Suprapubic skin (tissue), 4 donors: ENCODE measurements around the gene KLK1. TPM values are rescaled to one million over a fixed set of nuclear protein-coding genes. Genes with fewer than 3 reads are reported as not detected.
"Not testable (repeated sequence)": the region's sequence is repeated elsewhere in the genome, so short reads cannot be mapped to it uniquely, and the experiment has no call there.

ENCODE experiments used
- DNase-seq, 2 donors: peaks; one replicate each; pipeline ENCODE4 v3.0.0-alpha.2; 2019; ENCODE audit warnings: low spot score in 2 of 2
- H3K27ac ChIP-seq: fragments of 200-600 bp; sonication (generic); one replicate; pipeline ENCODE4 v1.5.1; 2019
- H3K27me3 ChIP-seq: fragments of 200-600 bp; sonication (generic); one replicate; pipeline ENCODE4 v1.5.1; 2019
- H3K36me3 ChIP-seq: fragments of 200-600 bp; sonication (generic); one replicate; pipeline ENCODE4 v1.5.1; 2019
- H3K4me1 ChIP-seq: fragments of 200-600 bp; sonication (generic); one replicate; pipeline ENCODE4 v1.5.1; 2019
- H3K4me3 ChIP-seq: fragments of 200-600 bp; sonication (generic); one replicate; pipeline ENCODE4 v1.5.1; 2019; ENCODE audit warnings: mild to moderate bottlenecking
- H3K9me3 ChIP-seq: fragments of 200-600 bp; sonication (generic); one replicate; pipeline ENCODE4 v1.5.1; 2019
- EP300 ChIP-seq: sonication (generic); formaldehyde crosslinking; IDR thresholded peaks from one replicate; pipeline ENCODE4 v1.6.1; 2017; ENCODE audit warnings: antibody characterized with exemption
- POLR2A ChIP-seq, 2 donors: fragments of 450-650 bp; IDR thresholded peaks; one replicate each; pipeline ENCODE4 v1.6.1; 2017; ENCODE audit warnings: antibody characterized with exemption in 2 of 2, mild to moderate bottlenecking in 2 of 2, moderate library complexity in 2 of 2
- POLR2AphosphoS5 ChIP-seq, 3 donors: sonication (generic); formaldehyde crosslinking; IDR thresholded peaks; one replicate each; pipeline ENCODE4 v1.6.1; 2017; ENCODE audit warnings: antibody characterized with exemption in 3 of 3
- WGBS: methylation state at CpG from one replicate; pipeline ENCODE4 v1.1.5; 2018; 5-methylcytosine and 5-hydroxymethylcytosine counted together
- total RNA-seq, 4 donors: library from RNA; depleted of rRNA; stranded (reverse); fragments of >200 nt; gene quantifications; one replicate each; pipeline ENCODE4 v1.1.0, GENCODE V29; 2016
- TF ChIP-seq, protein P1 (sequence below), 2 donors: fragments of 200-600 bp in 1 of 2; fragments of 450-650 bp in 1 of 2; sonication (generic) in 1 of 2; IDR thresholded peaks; one replicate each; pipeline ENCODE4 v1.5.1; 2016 to 2019; ENCODE audit warnings: antibody characterized with exemption in 2 of 2, mild to moderate bottlenecking in 1 of 2, moderate library complexity in 1 of 2

KLK1 gene
- total RNA-seq, 4 donors from 2014 or later: 34.3 to 58.3 (median 40.5) TPM

- Histone ChIP-seq H3K4me3 (no peak overlapping the region), H3K36me3 (no peaks in the 10 kb centered on the region), H3K4me1 (peaks cover 14% of the 10 kb centered on the region), H3K9me3 (no peaks in the 10 kb centered on the region), H3K27ac (no peak overlapping the region), H3K27me3 (peaks cover 45% of the 10 kb centered on the region)
- DNase-seq: no peak
- TF ChIP-seq POLR2AphosphoS5 (IDR thresholded peaks at IDR 0.05) (no peak), POLR2A (IDR thresholded peaks at IDR 0.05) (no peak), EP300 (no peak)
- TF ChIP-seq, protein P1, sequence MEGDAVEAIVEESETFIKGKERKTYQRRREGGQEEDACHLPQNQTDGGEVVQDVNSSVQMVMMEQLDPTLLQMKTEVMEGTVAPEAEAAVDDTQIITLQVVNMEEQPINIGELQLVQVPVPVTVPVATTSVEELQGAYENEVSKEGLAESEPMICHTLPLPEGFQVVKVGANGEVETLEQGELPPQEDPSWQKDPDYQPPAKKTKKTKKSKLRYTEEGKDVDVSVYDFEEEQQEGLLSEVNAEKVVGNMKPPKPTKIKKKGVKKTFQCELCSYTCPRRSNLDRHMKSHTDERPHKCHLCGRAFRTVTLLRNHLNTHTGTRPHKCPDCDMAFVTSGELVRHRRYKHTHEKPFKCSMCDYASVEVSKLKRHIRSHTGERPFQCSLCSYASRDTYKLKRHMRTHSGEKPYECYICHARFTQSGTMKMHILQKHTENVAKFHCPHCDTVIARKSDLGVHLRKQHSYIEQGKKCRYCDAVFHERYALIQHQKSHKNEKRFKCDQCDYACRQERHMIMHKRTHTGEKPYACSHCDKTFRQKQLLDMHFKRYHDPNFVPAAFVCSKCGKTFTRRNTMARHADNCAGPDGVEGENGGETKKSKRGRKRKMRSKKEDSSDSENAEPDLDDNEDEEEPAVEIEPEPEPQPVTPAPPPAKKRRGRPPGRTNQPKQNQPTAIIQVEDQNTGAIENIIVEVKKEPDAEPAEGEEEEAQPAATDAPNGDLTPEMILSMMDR (IDR thresholded peaks at IDR 0.05): no peak
- WGBS: 95% methylated on average over 1 of the region's 1 CpG
These were observed 8.1 kb downstream of the KLK1 start for GRCh38 chr19:50815439-50815838.

- DNase-seq: no peak
- Histone ChIP-seq H3K9me3 (no peaks in the 10 kb centered on the region), H3K27ac (no peak overlapping the region), H3K36me3 (no peaks in the 10 kb centered on the region), H3K4me3 (no peak overlapping the region), H3K27me3 (peaks cover 41% of the 10 kb centered on the region), H3K4me1 (peaks cover 9% of the 10 kb centered on the region)
- TF ChIP-seq, protein P1 (IDR thresholded peaks at IDR 0.05): no peak
- TF ChIP-seq POLR2AphosphoS5 (IDR thresholded peaks at IDR 0.05) (no peak), EP300 (no peak), POLR2A (IDR thresholded peaks at IDR 0.05) (no peak)
- WGBS: 65% methylated on average over 5 of the region's 5 CpGs
These were observed 8.7 kb downstream of the KLK1 start for GRCh38 chr19:50814883-50815282.

DNA sequence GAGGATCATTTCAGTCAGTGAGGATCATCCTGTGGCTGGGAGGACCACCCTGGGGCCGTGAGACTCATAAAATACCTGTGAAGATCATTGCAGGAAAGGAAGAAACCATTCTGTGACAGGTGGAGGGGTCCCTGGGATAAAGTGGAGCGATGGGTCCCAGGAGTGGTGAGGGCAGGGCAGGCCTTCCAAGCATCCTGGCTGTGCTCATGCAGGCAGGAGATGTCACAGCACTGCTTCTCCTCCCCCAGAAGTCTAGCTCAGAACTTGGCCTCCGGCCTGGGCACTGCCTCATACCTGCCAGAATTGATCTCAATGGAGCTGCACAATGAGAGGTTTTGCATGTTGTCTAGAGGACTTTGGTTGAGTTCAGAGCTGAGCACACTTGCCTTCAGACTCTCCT lies 11.1 kb downstream of the KLK1 start:
- no peak for DNase-seq
- Histone ChIP-seq H3K36me3 (no peaks in the 10 kb centered on the region), H3K4me1 (no peaks in the 10 kb centered on the region), H3K27ac (no peak overlapping the region), H3K4me3 (no peak overlapping the region), H3K27me3 (peaks cover 17% of the 10 kb centered on the region), H3K9me3 (no peaks in the 10 kb centered on the region)
- no peak for TF ChIP-seq EP300
- TF ChIP-seq POLR2A (IDR thresholded peaks at IDR 0.05): no peak
- TF ChIP-seq, protein P1 (IDR thresholded peaks at IDR 0.05): no peak
- no peak for TF ChIP-seq POLR2AphosphoS5 (IDR thresholded peaks at IDR 0.05)
- WGBS: 63% methylated on average over 2 of the region's 3 CpGs

DNA sequence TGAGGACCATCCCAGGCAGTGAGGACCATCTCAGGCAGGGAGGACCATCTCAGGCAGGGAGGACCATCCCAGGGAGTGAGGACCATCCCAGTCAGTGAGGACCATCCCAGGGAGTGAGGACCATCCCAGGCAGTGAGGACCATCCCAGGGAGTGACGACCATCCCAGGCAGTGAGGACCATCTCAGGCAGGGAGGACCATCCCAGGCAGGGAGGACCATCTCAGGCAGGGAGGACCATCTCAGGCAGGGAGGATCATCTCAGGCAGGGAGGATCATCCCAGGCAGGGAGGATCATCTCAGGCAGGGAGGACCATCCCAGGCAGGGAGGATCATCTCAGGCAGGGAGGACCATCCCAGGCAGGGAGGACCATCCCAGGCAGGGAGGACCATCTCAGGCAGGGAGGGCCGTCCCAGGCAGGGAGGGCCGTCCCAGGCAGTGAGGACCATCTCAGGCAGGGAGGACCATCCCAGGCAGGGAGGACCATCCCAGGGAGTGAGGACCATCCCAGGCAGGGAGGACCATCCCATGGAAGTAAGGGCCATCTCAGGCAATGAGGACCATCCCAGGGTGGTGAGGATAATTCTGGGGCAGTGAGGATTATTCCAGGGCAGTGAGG lies 11.9 kb downstream of the KLK1 start:
- H3K4me3 ChIP-seq, H3K4me1 ChIP-seq, H3K36me3 ChIP-seq, DNase-seq, H3K27ac ChIP-seq, H3K9me3 ChIP-seq: not testable (repeated sequence)
- 82% methylated on average over 1 of the region's 3 CpGs for WGBS
- peaks cover 11% of the 10 kb centered on the region for H3K27me3 ChIP-seq

- no peak overlapping the region for H3K4me3 ChIP-seq
- H3K27me3 ChIP-seq: peaks cover 3% of the 10 kb centered on the region
- no peak overlapping the region for H3K27ac ChIP-seq
- no peak for DNase-seq
- WGBS: 38% methylated on average over 1 of the region's 1 CpG
- H3K36me3 ChIP-seq: no peaks in the 10 kb centered on the region
- H3K4me1 ChIP-seq: peaks cover 7% of the 10 kb centered on the region
- TF ChIP-seq POLR2AphosphoS5 (IDR thresholded peaks at IDR 0.05): no peak
- TF ChIP-seq POLR2A (IDR thresholded peaks at IDR 0.05): no peak
- TF ChIP-seq, protein P1 (IDR thresholded peaks at IDR 0.05): no peak
- no peak for TF ChIP-seq EP300
- H3K9me3 ChIP-seq: no peaks in the 10 kb centered on the region
These were observed 14.7 kb downstream of the KLK1 start for GRCh38 chr19:50808856-50809255.
